Astrocyte of the cerebellum (primary cell): ENCODE results near the gene PLA1A.
"Not testable (repeated sequence)": the region's sequence is repeated elsewhere in the genome, so short reads cannot be mapped to it uniquely, and the experiment has no call there.

ENCODE experiments used
- DNase-seq: peaks from one replicate; pipeline ENCODE4 v3.0.0-alpha.2; 2011; ENCODE audit warnings: low read depth
- H3K4me3 ChIP-seq: 2 replicates; pipeline ENCODE4 v1.5.1; 2011; ENCODE audit warnings: mild to moderate bottlenecking, low read depth, low read length, moderate library complexity
- in situ Hi-C: cut with HindIII; loops from 2 replicates; pipeline ENCODE4 v1.10.0; 2017; ENCODE audit warnings: low sequenced_read_pairs
- TF ChIP-seq, protein P1 (sequence below): IDR thresholded peaks from 2 replicates; pipeline ENCODE4 v1.5.1; 2012; ENCODE audit warnings: low read length, low read depth, moderate library complexity, mild to moderate bottlenecking; ENCODE audit errors: missing control alignments

The PLA1A gene

DNA sequence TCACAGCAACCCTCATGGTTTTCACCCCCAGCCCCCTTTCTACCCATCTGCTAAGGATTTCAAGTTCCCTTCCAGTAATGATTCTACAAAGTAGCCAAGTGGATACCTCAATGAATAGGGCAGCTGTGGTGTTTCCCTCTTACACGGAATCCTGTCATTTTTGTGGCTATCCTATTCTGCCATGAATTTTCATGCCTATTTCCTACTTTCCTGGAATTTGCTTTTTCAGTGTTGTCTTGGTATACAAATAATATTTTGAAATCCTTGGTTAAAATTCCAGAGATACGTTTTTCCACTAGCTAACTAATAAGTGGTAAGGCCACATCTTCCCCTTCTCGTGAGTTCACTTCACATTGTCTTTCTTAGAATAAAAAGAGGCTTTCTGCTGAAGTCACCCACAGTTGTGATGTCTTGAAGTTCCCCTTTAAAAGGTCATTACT lies 10.9 kb upstream of the PLA1A start:
- DNase-seq: peak; percentile 84
- in situ Hi-C loops: no loop called here
- no peak overlapping the region for H3K4me3 ChIP-seq
- TF ChIP-seq, protein P1, sequence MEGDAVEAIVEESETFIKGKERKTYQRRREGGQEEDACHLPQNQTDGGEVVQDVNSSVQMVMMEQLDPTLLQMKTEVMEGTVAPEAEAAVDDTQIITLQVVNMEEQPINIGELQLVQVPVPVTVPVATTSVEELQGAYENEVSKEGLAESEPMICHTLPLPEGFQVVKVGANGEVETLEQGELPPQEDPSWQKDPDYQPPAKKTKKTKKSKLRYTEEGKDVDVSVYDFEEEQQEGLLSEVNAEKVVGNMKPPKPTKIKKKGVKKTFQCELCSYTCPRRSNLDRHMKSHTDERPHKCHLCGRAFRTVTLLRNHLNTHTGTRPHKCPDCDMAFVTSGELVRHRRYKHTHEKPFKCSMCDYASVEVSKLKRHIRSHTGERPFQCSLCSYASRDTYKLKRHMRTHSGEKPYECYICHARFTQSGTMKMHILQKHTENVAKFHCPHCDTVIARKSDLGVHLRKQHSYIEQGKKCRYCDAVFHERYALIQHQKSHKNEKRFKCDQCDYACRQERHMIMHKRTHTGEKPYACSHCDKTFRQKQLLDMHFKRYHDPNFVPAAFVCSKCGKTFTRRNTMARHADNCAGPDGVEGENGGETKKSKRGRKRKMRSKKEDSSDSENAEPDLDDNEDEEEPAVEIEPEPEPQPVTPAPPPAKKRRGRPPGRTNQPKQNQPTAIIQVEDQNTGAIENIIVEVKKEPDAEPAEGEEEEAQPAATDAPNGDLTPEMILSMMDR: no peak

- DNase-seq: no peak
- TF ChIP-seq, protein P1: no peak
- in situ Hi-C loops: no loop called here
- no peak overlapping the region for H3K4me3 ChIP-seq
Observed at GRCh38 chr3:119588112-119588511, 9.6 kb upstream of the PLA1A start.

DNA sequence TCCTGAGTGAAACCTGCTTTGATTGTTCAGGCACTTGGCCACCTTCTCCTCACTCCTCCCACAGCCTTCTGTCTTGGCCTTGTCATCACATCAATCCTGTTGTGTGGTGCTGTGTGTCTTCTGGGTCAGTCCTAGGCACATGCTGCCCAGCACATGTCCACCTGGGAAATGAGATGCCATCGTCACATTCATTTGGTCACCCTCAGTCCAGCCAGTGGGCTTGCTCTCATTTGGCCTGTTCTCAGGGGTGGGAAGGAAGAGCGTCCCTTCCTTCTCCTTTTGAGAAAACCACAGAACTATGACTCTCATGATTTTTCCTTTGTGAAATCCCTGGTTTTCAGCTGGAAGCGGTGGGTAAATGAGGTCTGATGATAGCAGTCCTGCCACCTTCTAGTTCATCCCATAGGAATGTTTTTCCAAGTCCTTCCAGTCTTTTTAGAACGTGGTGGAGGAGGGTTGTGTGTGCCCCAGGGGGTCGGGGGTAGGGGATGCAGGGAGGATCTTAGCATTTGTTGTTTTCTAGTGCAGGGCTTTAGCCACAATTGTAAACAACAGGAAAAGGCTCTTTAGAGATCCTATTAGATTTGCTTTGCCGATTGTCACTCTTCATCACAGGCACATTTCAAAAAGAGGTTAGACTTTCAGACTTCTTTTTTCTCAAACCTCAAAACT lies 8.4 kb upstream of the PLA1A start:
- in situ Hi-C loops: no loop called here
- TF ChIP-seq, protein P1: no peak
- no peak overlapping the region for H3K4me3 ChIP-seq
- no peak for DNase-seq

GRCh38 chr3:119590706-119591105 lies 7.0 kb upstream of the PLA1A start:
- no peak overlapping the region for H3K4me3 ChIP-seq
- no peak for DNase-seq
- TF ChIP-seq, protein P1: no peak
- in situ Hi-C loops: no loop called here

GRCh38 chr3:119592861-119593260 lies 4.8 kb upstream of the PLA1A start:
- TF ChIP-seq, protein P1: no peak
- no peak for DNase-seq
- in situ Hi-C loops: no loop called here
- H3K4me3 ChIP-seq: no peak overlapping the region

- TF ChIP-seq, protein P1: no peak
- H3K4me3 ChIP-seq: no peak overlapping the region
- DNase-seq: no peak
- in situ Hi-C loops: no loop called here
Observed at GRCh38 chr3:119594066-119594465, 3.6 kb upstream of the PLA1A start.

GRCh38 chr3:119594929-119595328 lies 2.8 kb upstream of the PLA1A start:
- DNase-seq, H3K4me3 ChIP-seq, in situ Hi-C loops: not testable (repeated sequence)
